Stimulated activated CD8-positive, alpha-beta memory T cell treated with anti-CD3 and anti-CD28 coated beads, Interleukin-4, amount 100 ng/mL, for 1 hour (primary cell): Measurements from ENCODE around the gene ALOX15.
"Not testable (repeated sequence)": the region's sequence is repeated elsewhere in the genome, so short reads cannot be mapped to it uniquely, and the experiment has no call there.

Source experiments
- DNase-seq, 2 donors: peaks; one replicate each; pipeline ENCODE4 v3.0.0-alpha.2; 2020; ENCODE audit warnings: low read depth in 2 of 2, low spot score in 1 of 2

Gene ALOX15

DNA sequence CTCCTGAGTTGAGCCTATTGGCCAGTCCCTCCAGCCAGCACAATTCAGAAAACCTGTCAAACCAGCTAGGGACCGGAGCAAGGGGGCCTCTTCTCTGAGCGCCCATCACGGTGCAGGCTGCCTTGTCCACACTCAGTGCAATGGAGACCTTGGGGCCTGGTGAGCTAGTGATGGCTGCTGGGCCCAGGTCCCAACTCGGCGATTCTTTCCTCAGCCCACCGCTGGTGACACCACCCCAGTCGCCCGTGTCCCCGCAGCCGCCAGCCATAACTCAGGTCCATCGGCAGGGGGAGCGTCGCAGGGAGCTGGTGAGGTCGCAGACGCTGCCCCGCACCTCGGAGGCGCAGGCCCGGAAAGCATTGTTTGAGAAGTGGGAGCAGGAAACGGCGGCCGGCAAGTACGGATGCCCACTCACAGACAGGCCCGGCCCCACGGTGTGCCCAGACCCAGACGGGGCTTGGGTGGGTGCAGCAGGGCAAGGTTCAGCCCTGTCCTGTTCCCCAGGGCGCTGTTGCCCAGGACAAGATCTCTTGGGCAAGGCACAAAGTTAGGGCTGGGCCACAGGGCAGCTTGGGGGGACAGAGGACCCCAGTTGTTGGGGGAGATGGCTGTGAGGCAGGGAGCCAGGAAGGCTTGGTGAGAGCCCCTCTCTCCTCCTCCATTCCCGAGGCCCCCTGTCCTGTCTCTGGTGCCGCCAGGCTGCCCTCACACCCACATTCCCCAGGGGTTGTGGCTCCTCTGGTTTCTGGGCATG, 46.4 kb downstream of the ALOX15 start:
- no peak for DNase-seq

DNA sequence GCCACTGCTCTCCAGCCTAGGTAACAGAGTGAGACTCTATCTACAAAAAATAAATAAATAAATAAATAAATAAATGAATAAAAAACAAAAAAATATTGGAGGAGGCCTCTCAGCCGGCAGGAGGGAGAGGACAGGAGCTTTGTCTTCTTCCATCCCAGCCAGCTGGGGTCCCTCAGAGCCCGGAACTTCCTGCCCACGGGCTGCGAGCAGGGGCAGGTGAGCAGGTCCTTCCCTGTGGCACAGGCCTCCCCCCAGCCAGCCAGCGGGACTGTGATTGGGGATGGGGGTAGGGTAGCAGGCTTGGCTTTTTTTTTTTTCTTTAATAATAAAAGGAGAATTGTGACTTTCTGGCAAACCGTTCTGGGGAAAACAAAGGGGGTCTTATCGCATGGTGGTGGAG, 47.1 kb downstream of the ALOX15 start:
- DNase-seq, result no peak

DNA sequence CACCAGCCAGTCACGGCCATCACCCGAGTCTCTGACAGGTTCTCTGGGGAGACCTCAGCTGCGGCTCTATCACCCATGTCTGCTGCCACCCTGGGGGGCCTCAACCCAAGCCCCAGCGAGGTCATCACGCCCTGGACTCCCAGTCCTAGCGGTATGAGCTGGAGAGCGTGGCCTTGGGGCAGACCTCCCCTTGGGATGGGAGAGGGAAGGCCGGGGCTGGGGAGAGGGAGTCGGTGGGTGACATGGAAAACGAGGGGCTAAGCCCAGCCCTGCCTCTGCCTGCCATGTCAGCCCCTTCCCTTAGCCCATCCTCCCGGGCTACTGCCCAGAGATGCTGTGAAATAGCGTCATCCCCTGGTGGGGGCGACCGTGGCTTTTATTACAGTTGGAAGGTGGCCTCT, 48.5 kb downstream of the ALOX15 start:
- no peak for DNase-seq

GRCh38 chr17:4592240-4593005, 49.1 kb downstream of the ALOX15 start:
- DNase-seq, result no peak

- no peak for DNase-seq
Observed at GRCh38 chr17:4591529-4591928, 49.9 kb downstream of the ALOX15 start.

DNA sequence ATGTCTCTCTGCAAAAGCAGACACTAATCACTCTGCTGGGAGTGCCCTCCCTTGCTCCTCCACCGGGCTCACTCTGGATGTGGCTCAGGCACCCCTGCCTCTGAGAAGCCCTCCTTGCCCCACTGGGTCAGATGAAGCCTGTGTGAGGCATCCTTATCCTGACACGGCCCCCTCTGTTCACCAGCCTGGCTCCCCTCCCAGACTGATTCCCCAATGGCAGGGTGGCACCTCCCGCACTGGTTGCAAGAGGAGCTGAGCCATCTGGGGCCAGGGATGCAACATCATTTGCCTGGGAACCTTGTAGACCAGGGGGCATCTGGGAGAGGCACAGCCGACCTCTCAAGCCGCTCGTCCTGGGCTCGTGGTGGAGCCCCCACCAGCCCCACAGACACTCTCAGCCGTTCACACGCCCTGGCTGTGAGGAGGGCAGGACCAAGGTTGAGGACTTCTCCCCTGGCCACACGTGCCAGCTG, 50.5 kb downstream of the ALOX15 start:
- DNase-seq, result no peak

DNA sequence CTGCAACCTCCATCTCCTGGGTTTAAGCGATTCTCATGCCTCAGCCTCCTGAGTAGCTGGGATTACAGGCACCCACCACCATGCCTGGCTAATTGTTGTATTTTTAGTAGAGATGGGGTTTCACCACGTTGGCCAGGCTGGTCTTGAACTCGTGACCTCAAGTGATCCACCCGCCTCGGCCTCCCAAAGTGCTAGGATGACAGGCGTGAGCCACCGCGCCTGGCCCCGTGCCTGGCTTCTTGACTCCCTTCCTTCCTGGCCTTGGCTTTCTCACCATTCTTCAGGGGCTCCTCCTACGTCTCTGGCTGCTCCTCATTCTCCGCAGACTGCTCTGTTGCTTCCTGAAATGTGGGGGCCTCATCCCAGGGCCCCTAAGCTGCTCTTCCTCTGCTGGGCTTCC, 51.4 kb downstream of the ALOX15 start:
- not testable (repeated sequence) for DNase-seq

DNA sequence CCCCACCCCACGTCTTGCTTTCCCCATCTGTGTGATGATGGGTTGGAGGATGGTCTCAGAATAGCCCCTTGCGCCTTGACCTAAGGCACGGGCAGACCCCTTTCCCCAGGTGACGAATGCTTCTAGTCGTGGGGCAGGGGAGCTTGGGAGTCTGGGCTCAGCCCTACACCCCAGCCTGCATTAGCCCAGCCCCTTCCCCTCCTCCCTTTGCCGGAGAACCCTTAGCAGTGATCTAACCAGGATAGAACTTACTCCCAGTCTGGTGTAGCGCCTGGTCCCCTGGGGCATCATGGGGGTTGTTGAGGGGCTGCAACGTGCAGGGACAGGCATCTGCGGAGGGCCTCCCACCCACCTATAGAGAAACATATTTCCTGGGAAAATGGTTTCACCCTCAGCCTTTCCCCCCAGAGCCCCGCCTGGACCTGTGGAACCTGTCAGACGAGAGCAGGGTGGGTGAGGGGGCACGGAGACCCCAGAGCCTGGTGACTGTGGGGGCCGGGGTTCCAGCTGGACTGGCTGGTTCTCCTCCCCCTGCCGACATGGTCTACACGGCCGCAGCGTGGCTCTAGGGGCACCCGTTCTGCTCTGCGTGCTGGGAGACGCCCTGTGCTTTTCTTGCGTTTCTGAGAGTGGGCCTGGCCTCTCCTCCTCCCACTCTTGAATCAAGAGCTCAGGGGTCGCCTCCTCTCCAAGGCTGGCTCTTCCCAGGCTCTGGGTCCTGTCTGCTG, 52.4 kb downstream of the ALOX15 start:
- no peak for DNase-seq

DNA sequence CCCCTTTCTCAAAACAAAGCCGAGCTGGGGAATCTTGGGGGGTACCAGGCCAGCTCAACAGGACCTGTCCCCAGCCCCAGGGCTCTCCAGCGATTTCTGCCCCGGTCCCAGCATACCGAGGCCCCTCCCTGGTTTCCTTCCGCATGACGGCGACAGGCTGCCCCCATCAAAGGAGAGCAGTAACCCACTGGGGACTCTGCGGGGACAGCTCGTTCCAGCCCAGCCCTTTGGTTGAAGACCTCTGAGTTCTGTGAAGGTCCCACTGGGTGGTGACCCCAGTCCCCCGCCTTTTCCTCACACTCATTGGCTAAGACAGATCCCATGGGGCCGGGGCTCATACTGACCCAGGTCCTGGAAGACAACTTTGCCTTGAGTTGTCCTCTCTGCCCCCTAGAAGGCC, 53.1 kb downstream of the ALOX15 start:
- no peak for DNase-seq

- DNase-seq, result no peak
Observed at GRCh38 chr17:4587803-4588202, 53.7 kb downstream of the ALOX15 start.

- DNase-seq, result no peak
Observed at GRCh38 chr17:4587195-4587594, 54.3 kb downstream of the ALOX15 start.

- DNase-seq, result no peak
Observed at GRCh38 chr17:4586043-4586442, 55.4 kb downstream of the ALOX15 start.

GRCh38 chr17:4585638-4585994, 55.9 kb downstream of the ALOX15 start:
- DNase-seq, result no peak

- DNase-seq, result no peak
Observed at GRCh38 chr17:4584917-4585637, 56.4 kb downstream of the ALOX15 start.

- no peak for DNase-seq
Observed at GRCh38 chr17:4584101-4584916, 57.2 kb downstream of the ALOX15 start, which contains the start of gene SMTNL2. TSS of gene SMTNL2 (plus strand) at chr17:4584529. CDS start at chr17:4584606, 77 bp downstream.

- no peak for DNase-seq
Observed at GRCh38 chr17:4583782-4584100, 57.7 kb downstream of the ALOX15 start.

DNA sequence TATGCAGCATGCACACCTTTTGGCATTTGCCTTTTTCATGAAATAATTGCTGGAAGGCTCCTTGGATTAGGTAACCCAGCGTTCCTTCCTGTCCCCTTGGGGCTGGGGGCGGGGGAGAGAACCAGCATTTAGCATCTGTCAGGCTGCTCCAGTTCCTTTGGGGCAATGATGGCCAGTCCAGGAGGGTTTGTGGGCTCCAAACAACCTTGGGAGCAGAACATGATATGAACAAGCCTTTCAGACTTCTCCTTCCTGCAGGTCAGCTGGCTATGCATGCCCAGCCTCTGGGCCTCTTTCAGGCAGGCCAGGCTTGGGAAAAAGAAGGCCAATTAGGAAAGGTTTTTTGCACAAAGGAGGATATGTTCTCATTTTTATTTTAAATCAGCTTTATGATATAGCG, 58.3 kb downstream of the ALOX15 start:
- DNase-seq, result no peak

GRCh38 chr17:4582691-4583090, 58.8 kb downstream of the ALOX15 start:
- no peak for DNase-seq

DNA sequence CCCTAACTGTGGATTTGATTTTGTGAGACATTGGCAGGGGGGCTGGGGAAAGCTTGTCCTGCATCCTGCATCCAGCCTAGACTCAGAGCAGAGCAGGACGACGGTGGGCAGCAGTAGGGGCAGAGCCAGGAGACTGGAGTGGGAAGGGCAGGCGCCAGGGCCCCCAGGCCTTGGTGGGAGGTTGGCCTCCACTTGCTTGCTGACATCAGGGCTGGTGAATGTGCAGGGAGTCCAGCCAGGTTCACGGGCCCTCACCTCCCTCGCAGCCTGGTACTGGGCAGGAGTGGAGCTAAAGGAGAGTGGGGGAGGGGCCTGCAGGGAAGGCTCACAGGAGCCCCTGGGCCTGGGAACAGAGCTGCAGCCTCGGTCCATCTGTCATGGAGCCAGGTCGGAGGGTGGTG, 59.4 kb downstream of the ALOX15 start:
- DNase-seq, result no peak
